Neural crest cell (in vitro differentiated cells): ENCODE data around the gene HSPA12A. TPM values are rescaled to one million over a fixed set of nuclear protein-coding genes. Genes with fewer than 3 reads are reported as not detected.
A peak's percentile ranks its signal among the peaks of the same experiment; 100 is the strongest.

Experiments
- DNase-seq: peaks from one replicate; pipeline ENCODE4 v3.0.0; 2021; ENCODE audit warnings: low read depth, mixed read lengths, low spot score
- H3K27ac Mint-ChIP-seq: one replicate; pipeline ENCODE4 v1.8.0; 2021; ENCODE audit warnings: mild to moderate bottlenecking, mixed read lengths; ENCODE audit not compliant: unreplicated experiment
- H3K27me3 Mint-ChIP-seq: 2 replicates; pipeline ENCODE4 v1.8.0; 2021; ENCODE audit warnings: low read depth, mild to moderate bottlenecking, mixed read lengths
- H3K36me3 Mint-ChIP-seq: 2 replicates; pipeline ENCODE4 v1.8.0; 2021; ENCODE audit warnings: low read depth, mild to moderate bottlenecking, mixed read lengths
- H3K4me1 Mint-ChIP-seq: 2 replicates; pipeline ENCODE4 v1.8.0; 2021; ENCODE audit warnings: mixed read lengths
- H3K4me3 Mint-ChIP-seq: one replicate; pipeline ENCODE4 v1.8.0; 2021; ENCODE audit warnings: mild to moderate bottlenecking, mixed read lengths
- H3K9me3 Mint-ChIP-seq: 2 replicates; pipeline ENCODE4 v1.8.0; 2021; ENCODE audit warnings: mixed read lengths
- long read RNA-seq: library from polyadenylated mRNA; unstranded; transcript quantifications from one replicate; pipeline ENCODE4 v2.0.0, GENCODE V29; 2020
- total RNA-seq: library from RNA; stranded (reverse); gene quantifications from 2 replicates; pipeline ENCODE4 v1.2.1, GENCODE V29; 2021
- TF ChIP-seq, protein P1 (sequence below): fragments of 200-600 bp; sonication (generic); conservative IDR thresholded peaks from 2 replicates; pipeline ENCODE4 v1.5.0; 2021; ENCODE audit warnings: antibody characterized with exemption, mild to moderate bottlenecking

The HSPA12A gene, protein sequence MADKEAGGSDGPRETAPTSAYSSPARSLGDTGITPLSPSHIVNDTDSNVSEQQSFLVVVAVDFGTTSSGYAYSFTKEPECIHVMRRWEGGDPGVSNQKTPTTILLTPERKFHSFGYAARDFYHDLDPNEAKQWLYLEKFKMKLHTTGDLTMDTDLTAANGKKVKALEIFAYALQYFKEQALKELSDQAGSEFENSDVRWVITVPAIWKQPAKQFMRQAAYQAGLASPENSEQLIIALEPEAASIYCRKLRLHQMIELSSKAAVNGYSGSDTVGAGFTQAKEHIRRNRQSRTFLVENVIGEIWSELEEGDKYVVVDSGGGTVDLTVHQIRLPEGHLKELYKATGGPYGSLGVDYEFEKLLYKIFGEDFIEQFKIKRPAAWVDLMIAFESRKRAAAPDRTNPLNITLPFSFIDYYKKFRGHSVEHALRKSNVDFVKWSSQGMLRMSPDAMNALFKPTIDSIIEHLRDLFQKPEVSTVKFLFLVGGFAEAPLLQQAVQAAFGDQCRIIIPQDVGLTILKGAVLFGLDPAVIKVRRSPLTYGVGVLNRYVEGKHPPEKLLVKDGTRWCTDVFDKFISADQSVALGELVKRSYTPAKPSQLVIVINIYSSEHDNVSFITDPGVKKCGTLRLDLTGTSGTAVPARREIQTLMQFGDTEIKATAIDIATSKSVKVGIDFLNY
- total RNA-seq, result 7.4 and 7.6 TPM in 2 replicates
- long read RNA-seq, partial matches to known transcripts, result 1 of 2 reads
- long read RNA-seq, other reads (novel, unspliced or antisense), result 1 of 2 reads

DNA sequence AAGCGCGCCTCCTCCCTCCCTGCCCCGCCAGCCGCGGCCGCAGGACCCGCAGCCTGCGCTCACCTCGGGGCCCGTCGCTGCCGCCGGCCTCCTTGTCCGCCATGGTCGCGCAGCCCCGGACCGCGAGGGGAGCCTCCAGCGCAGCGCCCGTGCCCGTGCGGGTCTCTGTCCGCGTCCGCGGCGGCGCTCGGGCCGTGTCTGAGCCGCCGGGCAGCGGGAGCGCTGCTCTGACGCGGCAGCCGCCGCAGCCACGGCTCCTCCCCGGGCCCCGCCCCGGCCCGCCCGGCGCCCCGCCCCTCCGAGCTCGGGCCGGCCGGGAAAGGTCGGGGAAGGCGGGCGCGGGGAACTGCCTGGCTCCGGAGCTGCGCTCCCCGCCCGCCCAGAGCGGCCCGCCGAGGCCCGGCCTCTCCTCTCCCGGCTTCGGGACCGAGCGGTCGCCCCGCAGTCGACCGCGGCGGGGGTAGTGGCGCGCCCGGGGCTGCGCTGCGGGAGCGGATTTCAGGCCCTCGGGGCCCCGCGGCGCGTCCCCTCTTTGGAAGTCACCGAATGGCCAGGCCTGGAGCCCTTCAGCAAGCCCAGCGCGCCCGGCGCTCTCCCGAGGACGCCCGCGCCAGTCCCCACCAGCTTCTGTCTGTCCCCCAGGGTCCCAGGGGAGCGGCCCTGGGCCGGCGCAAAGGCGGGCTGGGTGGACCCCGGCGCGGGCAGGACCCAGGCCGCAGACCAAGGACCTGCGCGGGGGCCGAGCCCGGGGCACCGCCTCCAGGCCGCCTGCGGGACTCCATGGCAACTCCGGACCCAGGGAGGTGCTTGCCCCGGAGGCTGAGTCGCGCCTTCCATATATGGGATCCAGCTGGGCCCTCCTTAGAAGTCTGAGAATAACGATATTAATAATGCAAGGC is at the start of gene HSPA12A:
TSS of gene HSPA12A (minus strand) at position 200 of the 899 bp plus-strand sequence. CDS start at position 103, 97 bp downstream.
- Mint-ChIP-seq H3K27ac (no peak within 1 kb of the TSS), H3K9me3 (no peaks in the 10 kb centered on the region), H3K36me3 (no peaks in the 10 kb centered on the region), H3K27me3 (peaks cover 57% of the 10 kb centered on the region), H3K4me3 (peak within 1 kb of the TSS; percentile 87), H3K4me1 (peaks cover 14% of the 10 kb centered on the region)
- TF ChIP-seq, protein P1, sequence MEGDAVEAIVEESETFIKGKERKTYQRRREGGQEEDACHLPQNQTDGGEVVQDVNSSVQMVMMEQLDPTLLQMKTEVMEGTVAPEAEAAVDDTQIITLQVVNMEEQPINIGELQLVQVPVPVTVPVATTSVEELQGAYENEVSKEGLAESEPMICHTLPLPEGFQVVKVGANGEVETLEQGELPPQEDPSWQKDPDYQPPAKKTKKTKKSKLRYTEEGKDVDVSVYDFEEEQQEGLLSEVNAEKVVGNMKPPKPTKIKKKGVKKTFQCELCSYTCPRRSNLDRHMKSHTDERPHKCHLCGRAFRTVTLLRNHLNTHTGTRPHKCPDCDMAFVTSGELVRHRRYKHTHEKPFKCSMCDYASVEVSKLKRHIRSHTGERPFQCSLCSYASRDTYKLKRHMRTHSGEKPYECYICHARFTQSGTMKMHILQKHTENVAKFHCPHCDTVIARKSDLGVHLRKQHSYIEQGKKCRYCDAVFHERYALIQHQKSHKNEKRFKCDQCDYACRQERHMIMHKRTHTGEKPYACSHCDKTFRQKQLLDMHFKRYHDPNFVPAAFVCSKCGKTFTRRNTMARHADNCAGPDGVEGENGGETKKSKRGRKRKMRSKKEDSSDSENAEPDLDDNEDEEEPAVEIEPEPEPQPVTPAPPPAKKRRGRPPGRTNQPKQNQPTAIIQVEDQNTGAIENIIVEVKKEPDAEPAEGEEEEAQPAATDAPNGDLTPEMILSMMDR, result no peak
- peak; percentile 71 for DNase-seq

DNA sequence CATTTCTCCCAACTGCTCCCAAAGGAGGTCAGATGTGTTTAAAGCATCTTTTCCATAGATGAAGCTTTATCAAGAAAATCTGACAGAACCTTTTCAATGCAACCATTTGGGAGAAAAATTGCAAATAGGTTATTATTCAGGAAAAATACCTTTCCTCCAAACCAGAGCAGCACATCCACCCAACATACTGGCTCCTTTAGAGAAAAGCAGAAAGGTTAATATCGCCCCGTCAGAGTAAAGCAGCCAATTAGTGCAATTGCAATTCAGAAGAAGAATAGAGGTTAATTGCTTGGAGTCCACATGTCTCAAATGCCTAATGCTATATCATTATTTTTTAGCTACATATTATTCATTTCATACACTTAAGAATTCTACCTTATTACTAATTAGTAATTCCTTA is 48.9 kb upstream of the HSPA12A start:
- Mint-ChIP-seq H3K4me3 (no peak overlapping the region), H3K9me3 (no peaks in the 10 kb centered on the region), H3K4me1 (peaks cover 15% of the 10 kb centered on the region), H3K27me3 (peaks cover 15% of the 10 kb centered on the region), H3K27ac (no peak overlapping the region), H3K36me3 (no peaks in the 10 kb centered on the region)
- TF ChIP-seq, protein P1, result no peak
- DNase-seq, result no peak

DNA sequence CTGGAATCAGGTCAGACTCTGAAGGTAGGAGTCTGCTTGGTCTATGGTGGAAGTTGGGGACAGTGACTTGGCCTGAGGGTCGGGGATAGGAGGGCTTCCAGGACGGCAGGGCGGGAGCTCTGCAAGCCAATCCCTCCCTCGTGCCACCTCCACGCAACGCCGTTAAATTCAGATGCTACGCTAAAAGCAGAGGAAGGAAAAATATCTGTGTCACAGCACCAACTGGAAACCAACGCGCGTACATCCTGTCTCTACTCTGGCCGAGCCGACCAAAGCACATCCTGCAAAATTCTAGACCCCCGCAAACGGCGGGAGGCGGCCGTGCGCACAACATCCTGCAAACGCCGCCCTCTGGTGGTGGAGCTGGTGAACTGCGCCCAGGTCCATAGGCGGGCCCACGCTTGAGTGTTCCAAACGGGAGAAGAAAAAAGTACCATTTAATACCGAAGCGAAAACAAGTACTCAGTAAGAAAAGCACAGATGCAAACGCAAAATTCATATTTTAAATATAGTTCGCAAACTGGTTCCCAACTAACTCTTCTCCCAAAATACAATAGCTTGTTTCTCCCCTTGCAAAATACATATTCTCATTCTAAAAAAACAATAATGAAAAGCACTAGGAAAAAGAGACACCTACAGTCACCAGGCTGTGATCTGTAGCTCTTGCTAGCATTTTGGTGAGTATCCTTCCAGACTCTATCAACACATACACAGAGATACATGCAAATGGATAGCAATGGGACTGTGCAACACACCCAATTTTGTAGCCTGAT is 45.7 kb upstream of the HSPA12A start:
- Mint-ChIP-seq H3K9me3 (no peaks in the 10 kb centered on the region), H3K27ac (no peak overlapping the region), H3K36me3 (no peaks in the 10 kb centered on the region), H3K4me3 (peak overlapping the region; percentile 38), H3K4me1 (peaks cover 20% of the 10 kb centered on the region), H3K27me3 (peaks cover 13% of the 10 kb centered on the region)
- peak; percentile 95 for DNase-seq
- TF ChIP-seq, protein P1, result peak; percentile 99

DNA sequence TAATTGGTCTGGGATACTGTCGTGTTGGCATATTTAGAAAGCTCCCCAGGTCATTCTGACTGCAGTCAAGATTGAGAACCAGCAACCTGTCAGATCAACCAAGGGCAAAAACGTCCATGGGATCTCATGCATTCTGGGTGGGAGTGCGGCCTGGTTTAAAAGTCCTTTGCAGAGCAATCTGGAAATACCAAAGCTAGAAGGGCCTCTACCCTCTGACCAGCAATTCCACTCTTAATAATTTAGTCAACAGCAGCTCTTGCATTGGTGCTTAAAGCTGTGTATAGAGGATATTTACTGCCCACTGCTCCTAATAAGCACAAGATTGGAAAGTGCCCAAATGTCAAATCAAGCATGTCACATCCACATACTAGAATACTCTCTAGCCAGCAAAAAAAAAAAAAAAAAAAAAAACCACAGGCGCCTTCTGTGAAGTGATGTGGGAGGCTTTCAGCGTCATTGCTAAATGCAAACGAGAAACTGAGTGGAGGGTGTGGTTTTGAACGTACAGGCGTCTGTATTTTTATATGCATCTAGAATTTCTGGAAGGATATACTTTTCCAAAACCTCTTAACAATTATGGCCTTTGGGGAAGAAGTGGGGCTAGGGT is 44.8 kb upstream of the HSPA12A start:
- Mint-ChIP-seq H3K36me3 (no peaks in the 10 kb centered on the region), H3K27me3 (peaks cover 10% of the 10 kb centered on the region), H3K4me3 (no peak overlapping the region), H3K4me1 (peaks cover 26% of the 10 kb centered on the region), H3K9me3 (no peaks in the 10 kb centered on the region), H3K27ac (no peak overlapping the region)
- no peak for DNase-seq
- TF ChIP-seq, protein P1, result no peak
